Measurements from ENCODE around the gene ILDR1. TPM values are rescaled to one million over a fixed set of nuclear protein-coding genes. Genes with fewer than 3 reads are reported as not detected.

Gene ILDR1
- total and polyA plus RNA-seq, 2 of the 8 experiments (the other 6 are each of a cell fraction or from before 2014, with no cell fraction given), result 1.8 TPM

DNA sequence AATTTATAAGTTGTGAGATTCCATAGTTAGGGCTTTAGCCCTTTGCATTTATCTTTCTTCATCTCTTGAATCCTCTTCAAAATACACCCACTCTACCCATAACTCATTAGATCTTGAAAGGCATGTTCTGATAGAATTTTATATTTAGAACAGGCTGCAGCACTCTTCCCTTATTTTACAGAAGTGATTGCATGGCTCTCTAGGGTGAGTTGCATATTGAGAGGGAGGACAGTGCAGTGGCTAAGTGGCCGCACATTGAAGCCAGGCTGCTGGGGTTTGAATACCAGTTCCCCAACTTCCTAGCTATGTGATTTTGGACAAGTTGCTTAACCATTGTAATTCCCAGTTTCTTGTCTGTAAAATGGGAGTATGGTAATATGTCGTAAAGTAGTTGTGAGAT lies 35.6 kb upstream of the ILDR1 start:
- H4K8ac ChIP-seq (ENCODE audit: extremely low read depth, insufficient read depth, low read length), result no peak overlapping the region
- no peak overlapping the region for H2BK5ac ChIP-seq (ENCODE audit: low read depth, low read length)
- H3K4ac ChIP-seq (replicated peaks; ENCODE audit: insufficient read length, low read depth, low read length), result no peak overlapping the region
- no peak overlapping the region for H3K27ac ChIP-seq (ENCODE audit: low read depth, low read length)
- H3K14ac ChIP-seq (ENCODE audit: insufficient read length), result no peak overlapping the region
- H2BK15ac ChIP-seq (ENCODE audit: low read length), result no peak overlapping the region
- H4K5ac ChIP-seq (ENCODE audit: insufficient read length, low read depth, low read length), result no peak overlapping the region
- no peak overlapping the region for H4K91ac ChIP-seq (replicated peaks; ENCODE audit: insufficient read length, low read length)
- TF ChIP-seq BACH1 (IDR thresholded peaks at IDR 0.05; ENCODE audit: low read length), result no peak
- TF ChIP-seq TEAD4 (IDR thresholded peaks at IDR 0.05; ENCODE audit: low read depth, low read length), result no peak
- no peak for TF ChIP-seq CEBPB (IDR thresholded peaks at IDR 0.05; ENCODE audit: low read depth, low read length)
- TF ChIP-seq CHD2 (IDR thresholded peaks at IDR 0.05; ENCODE audit: low read length), result no peak
- no peak for TF ChIP-seq FOSL1 (IDR thresholded peaks at IDR 0.05; ENCODE audit: insufficient read depth, low read depth, low read length)
- TF ChIP-seq JUND (IDR thresholded peaks at IDR 0.05; ENCODE audit: low read length), result no peak
- no peak for TF ChIP-seq CHD1 (IDR thresholded peaks at IDR 0.05; ENCODE audit: low read depth, low read length)
- no peak for TF ChIP-seq CBX5 (IDR thresholded peaks at IDR 0.05; ENCODE audit: low read depth, low read length)
- no peak for TF ChIP-seq CREB1 (IDR thresholded peaks at IDR 0.05)
- no peak for TF ChIP-seq BCL11A (IDR thresholded peaks at IDR 0.05; ENCODE audit: low read depth in 2 of 2, low read length in 2 of 2)
- TF ChIP-seq NANOG (IDR thresholded peaks at IDR 0.05; ENCODE audit: insufficient read depth, low read depth, low read length, poor library complexity, severe bottlenecking), result no peak
- TF ChIP-seq BRCA1 (IDR thresholded peaks at IDR 0.05; ENCODE audit: low read depth, low read length), result no peak
- TF ChIP-seq JUN (IDR thresholded peaks at IDR 0.05; ENCODE audit: low read depth, low read length), result no peak
- no peak for TF ChIP-seq HDAC6 (IDR thresholded peaks at IDR 0.05; ENCODE audit: low read depth, low read length)
- no peak for TF ChIP-seq SAP30 (IDR thresholded peaks at IDR 0.05; ENCODE audit: insufficient read depth, insufficient replicate concordance, low read length)
- TF ChIP-seq SP1 (IDR thresholded peaks at IDR 0.05; ENCODE audit: low read depth, low read length), result no peak
- TF ChIP-seq EGR1 (IDR thresholded peaks at IDR 0.05; ENCODE audit: borderline replicate concordance, low read depth, low read length), result no peak
- H3K23me2 ChIP-seq (ENCODE audit: low read depth, low read length), result no peaks in the 10 kb centered on the region; the same call in 1 of the 2 replicates
- no peak overlapping the region for H3K23ac ChIP-seq (ENCODE audit: insufficient read length)
- FAIRE-seq (no peak), DNase-seq (ENCODE audit: low read depth in 1 of 2, low spot score in 2 of 2) (no peak)
- no peak overlapping the region for H2BK120ac ChIP-seq (replicated peaks; ENCODE audit: low read depth, low read length)
- ChIA-PET CTCF (ENCODE audit: partially characterized antibody) (interaction anchor here (0.8 kb wide), 1 partner anchor 62 kb away, joined by 3 read pairs; no protein-coding TSS in a partner anchor), POLR2A (ENCODE audit: partially characterized antibody) (no interaction called here)
- H4K20me1 ChIP-seq (replicated peaks in 1 of 2; ENCODE audit: control insufficient read depth in 1 of 2, insufficient read depth in 2 of 2, low read length in 2 of 2), result no peaks in the 10 kb centered on the region
- WGBS, 2 experiments (ENCODE audit: extremely low coverage in 1 of 2, insufficient coverage in 1 of 2, insufficient read length in 1 of 2, insufficient replicate concordance in 2 of 2, low coverage in 1 of 2, low lambda C conversion rate in 2 of 2, missing lambda C conversion rate in 1 of 2), result 92% methylated on average over 2 of the region's 2 CpGs; no CpG with 5 or more reads in 1 of the 2 experiments
- no peak overlapping the region for H3K4me2 ChIP-seq (ENCODE audit: insufficient read depth in 1 of 2, low read depth in 2 of 2, low read length in 2 of 2)
- H3K4me3 ChIP-seq (ENCODE audit: extremely low read depth in 1 of 4, insufficient read depth in 2 of 4, low read depth in 3 of 4, low read length in 4 of 4), result no peak overlapping the region
- no peak overlapping the region for H3K18ac ChIP-seq (ENCODE audit: extremely low read depth, low read length)
- H3K27me3 ChIP-seq (replicated peaks in 1 of 4; ENCODE audit: control insufficient read depth in 3 of 4, extremely low read depth in 1 of 4, insufficient read depth in 3 of 4, low read length in 3 of 4), result no peaks in the 10 kb centered on the region
- no peak overlapping the region for H3K56ac ChIP-seq (replicated peaks; ENCODE audit: insufficient read length, low read depth, low read length)
- H2AFZ ChIP-seq (ENCODE audit: low read length), result no peak overlapping the region
- H3K79me2 ChIP-seq (ENCODE audit: control insufficient read depth in 1 of 2, insufficient read depth in 2 of 2, low read length in 2 of 2), result no peaks in the 10 kb centered on the region
- H2AK5ac ChIP-seq (ENCODE audit: low read depth, low read length), result no peak overlapping the region
- no peak overlapping the region for H3K9ac ChIP-seq (replicated peaks in 1 of 4; ENCODE audit: extremely low read depth in 1 of 4, low read depth in 3 of 4, low read length in 3 of 4)
- no peaks in the 10 kb centered on the region for H3K36me3 ChIP-seq (ENCODE audit: control insufficient read depth in 2 of 4, insufficient read depth in 4 of 4, low read length in 3 of 4)
- no peak overlapping the region for H2BK12ac ChIP-seq (ENCODE audit: low read depth, low read length)
- no peaks in the 10 kb centered on the region for H3K4me1 ChIP-seq (replicated peaks in 1 of 4; ENCODE audit: control insufficient read depth in 3 of 4, insufficient read depth in 4 of 4, low read length in 3 of 4)
- no peaks in the 10 kb centered on the region for H3K9me3 ChIP-seq (ENCODE audit: insufficient read depth in 2 of 2, low read depth in 1 of 2, low read length in 1 of 2)
- H2BK20ac ChIP-seq (ENCODE audit: low read length), result no peak overlapping the region
- no peaks in the 10 kb centered on the region for H3K79me1 ChIP-seq (ENCODE audit: low read depth, low read length)

All from H1 (cell line).